RWPE2 (cell line): Measurements from ENCODE around the gene APOC4.
"Not testable (repeated sequence)": the region's sequence is repeated elsewhere in the genome, so short reads cannot be mapped to it uniquely, and the experiment has no call there.

ENCODE experiments used
- ATAC-seq: fragments of 200-7000 bp; cut with Tn5 transposase; 3 replicates; pipeline ENCODE4 v1.9.1; 2021; ENCODE audit warnings: low read depth
- DNase-seq: peaks from one replicate; pipeline ENCODE4 v3.0.0-alpha.2; 2020; ENCODE audit warnings: low spot score
- H3K27ac ChIP-seq: fragments of 450-650 bp; 2 replicates; pipeline ENCODE4 v1.5.1; 2017; ENCODE audit warnings: mild to moderate bottlenecking; ENCODE audit not compliant: poor library complexity, severe bottlenecking
- H3K27me3 ChIP-seq: fragments of 250-450 bp; sonication (Bioruptor Pico); 2 replicates; pipeline ENCODE4 v1.5.1; 2021; ENCODE audit warnings: mild to moderate bottlenecking, moderate library complexity; ENCODE audit not compliant: insufficient read depth, poor library complexity, severe bottlenecking
- H3K36me3 ChIP-seq: fragments of 250-450 bp; sonication (Bioruptor Pico); 2 replicates; pipeline ENCODE4 v1.5.1; 2020; ENCODE audit warnings: low read depth, mild to moderate bottlenecking, moderate library complexity
- H3K4me1 ChIP-seq: fragments of 250-450 bp; sonication (Bioruptor Pico); 2 replicates; pipeline ENCODE4 v1.5.1; 2021; ENCODE audit warnings: mild to moderate bottlenecking, moderate library complexity; ENCODE audit not compliant: insufficient read depth, poor library complexity, severe bottlenecking
- H3K4me3 ChIP-seq: fragments of 250-450 bp; sonication (Bioruptor Pico); 2 replicates; pipeline ENCODE4 v1.5.1; 2021; ENCODE audit warnings: mild to moderate bottlenecking, moderate library complexity; ENCODE audit not compliant: severe bottlenecking
- H3K9me3 ChIP-seq: fragments of 250-450 bp; sonication (Bioruptor Pico); 2 replicates; pipeline ENCODE4 v1.5.1; 2021; ENCODE audit warnings: mild to moderate bottlenecking, moderate library complexity; ENCODE audit not compliant: severe bottlenecking
- CTCF ChIP-seq: fragments of 450-650 bp; IDR thresholded peaks from one replicate; pipeline ENCODE4 v1.5.1; 2017; ENCODE audit warnings: mild to moderate bottlenecking, moderate library complexity; ENCODE audit not compliant: poor library complexity, severe bottlenecking

The APOC4 gene

GRCh38 chr19:44969437-44969836, 27.4 kb downstream of the APOC4 start:
- no peak for TF ChIP-seq CTCF
- no peak for ATAC-seq
- H3K27ac ChIP-seq = no peak overlapping the region
- no peak for DNase-seq
- no peaks in the 10 kb centered on the region for H3K4me1 ChIP-seq
- no peaks in the 10 kb centered on the region for H3K9me3 ChIP-seq
- H3K4me3 ChIP-seq = no peak overlapping the region
- peaks cover 26% of the 10 kb centered on the region for H3K36me3 ChIP-seq
- H3K27me3 ChIP-seq = no peaks in the 10 kb centered on the region

GRCh38 chr19:44971451-44971850, 29.4 kb downstream of the APOC4 start:
- not testable (repeated sequence) for H3K27ac ChIP-seq, H3K4me3 ChIP-seq, ATAC-seq, H3K9me3 ChIP-seq, DNase-seq, H3K27me3 ChIP-seq, H3K4me1 ChIP-seq
- H3K36me3 ChIP-seq = peaks cover 36% of the 10 kb centered on the region

- no peak overlapping the region for H3K4me3 ChIP-seq
- no peaks in the 10 kb centered on the region for H3K4me1 ChIP-seq
- no peak for ATAC-seq
- no peak overlapping the region for H3K27ac ChIP-seq
- H3K27me3 ChIP-seq = no peaks in the 10 kb centered on the region
- peaks cover 48% of the 10 kb centered on the region for H3K36me3 ChIP-seq
- H3K9me3 ChIP-seq = no peaks in the 10 kb centered on the region
- TF ChIP-seq CTCF = no peak
- DNase-seq = no peak
These were observed 30.8 kb downstream of the APOC4 start for GRCh38 chr19:44972802-44973201.

- H3K36me3 ChIP-seq = peaks cover 54% of the 10 kb centered on the region
- H3K27me3 ChIP-seq = no peaks in the 10 kb centered on the region
- no peak overlapping the region for H3K4me3 ChIP-seq
- H3K4me1 ChIP-seq = no peaks in the 10 kb centered on the region
- TF ChIP-seq CTCF = no peak
- DNase-seq (no peak), ATAC-seq (no peak)
- H3K27ac ChIP-seq = no peak overlapping the region
- no peaks in the 10 kb centered on the region for H3K9me3 ChIP-seq
These were observed 32.1 kb downstream of the APOC4 start for GRCh38 chr19:44973982-44974735.

- H3K4me3 ChIP-seq = no peak overlapping the region
- H3K27me3 ChIP-seq = no peaks in the 10 kb centered on the region
- no peak for ATAC-seq
- H3K9me3 ChIP-seq = no peaks in the 10 kb centered on the region
- TF ChIP-seq CTCF = no peak
- DNase-seq = no peak
- H3K27ac ChIP-seq = no peak overlapping the region
- H3K4me1 ChIP-seq = no peaks in the 10 kb centered on the region
- H3K36me3 ChIP-seq = peaks cover 57% of the 10 kb centered on the region
These were observed 32.8 kb downstream of the APOC4 start for GRCh38 chr19:44974857-44975256.
